ENCODE results near the gene WDR7.
A peak's percentile ranks its signal among the peaks of the same experiment; 100 is the strongest.

WDR7 gene

GRCh38 chr18:56812674-56813073, 161.5 kb downstream of the WDR7 start:
- DNase-seq = no peak

GRCh38 chr18:56815926-56816325, 164.8 kb downstream of the WDR7 start:
- DNase-seq = no peak

- DNase-seq = no peak
These were observed 172.9 kb downstream of the WDR7 start for GRCh38 chr18:56823986-56824565.

- DNase-seq = no peak
These were observed 174.2 kb downstream of the WDR7 start for GRCh38 chr18:56825321-56825720.

- no peak for DNase-seq
These were observed 174.7 kb downstream of the WDR7 start for GRCh38 chr18:56825878-56826277.

GRCh38 chr18:56831988-56832387, 180.8 kb downstream of the WDR7 start:
- no peak for DNase-seq

- no peak for DNase-seq
These were observed 184.2 kb downstream of the WDR7 start for GRCh38 chr18:56835331-56835730.

GRCh38 chr18:56836173-56836572, 185.0 kb downstream of the WDR7 start:
- DNase-seq = no peak

GRCh38 chr18:56841836-56842235, 190.7 kb downstream of the WDR7 start:
- no peak for DNase-seq

- DNase-seq = no peak
These were observed 192.1 kb downstream of the WDR7 start for GRCh38 chr18:56843241-56843640.

GRCh38 chr18:56844556-56844955, 193.4 kb downstream of the WDR7 start:
- DNase-seq = no peak

- DNase-seq = no peak
These were observed 200.6 kb downstream of the WDR7 start for GRCh38 chr18:56851774-56852173.

- no peak for DNase-seq
These were observed 202.8 kb downstream of the WDR7 start for GRCh38 chr18:56853961-56854360.

- no peak for DNase-seq
These were observed 210.1 kb downstream of the WDR7 start for GRCh38 chr18:56861244-56861643.

- peak in 1 of 5 experiments; percentile 62 for DNase-seq
These were observed 218.1 kb downstream of the WDR7 start for GRCh38 chr18:56869189-56869777.

- no peak for DNase-seq
These were observed 219.8 kb downstream of the WDR7 start for GRCh38 chr18:56870982-56871381.

GRCh38 chr18:56872140-56872539, 221.0 kb downstream of the WDR7 start:
- no peak for DNase-seq

GRCh38 chr18:56873441-56874140, 222.4 kb downstream of the WDR7 start:
- DNase-seq = peak in 1 of 5 experiments; percentile 23

GRCh38 chr18:56878711-56879110, 227.6 kb downstream of the WDR7 start:
- no peak for DNase-seq

GRCh38 chr18:56884511-56884910, 233.4 kb downstream of the WDR7 start:
- no peak for DNase-seq

GRCh38 chr18:56888978-56889377, 237.8 kb downstream of the WDR7 start:
- DNase-seq = no peak

- no peak for DNase-seq
These were observed 238.5 kb downstream of the WDR7 start for GRCh38 chr18:56889621-56890020.

- DNase-seq = no peak
These were observed 239.5 kb downstream of the WDR7 start for GRCh38 chr18:56890632-56891031.

GRCh38 chr18:56891116-56891515, 240.0 kb downstream of the WDR7 start:
- DNase-seq = no peak

Data from T-helper 2 cell (primary cell).